Sigmoid colon (tissue), 4 donors: ENCODE data around the gene MFAP1.

ENCODE experiments used
- EP300 ChIP-seq, 4 donors: sonication (generic); formaldehyde crosslinking; IDR thresholded peaks; one replicate each; pipeline ENCODE4 v1.6.1; 2017; ENCODE audit warnings: antibody characterized with exemption in 4 of 4
- POLR2A ChIP-seq, 2 donors: fragments of 450-650 bp; IDR thresholded peaks; one replicate each; pipeline ENCODE4 v1.6.1; 2016; ENCODE audit warnings: antibody characterized with exemption in 2 of 2, mild to moderate bottlenecking in 2 of 2, moderate library complexity in 2 of 2
- POLR2AphosphoS5 ChIP-seq, 4 donors: sonication (generic); formaldehyde crosslinking; IDR thresholded peaks; one replicate each; pipeline ENCODE4 v1.6.1; 2017; ENCODE audit warnings: antibody characterized with exemption in 4 of 4
- TF ChIP-seq, protein P1 (sequence below), 4 experiments: fragments of 450-650 bp in 3 of 4; fragments of 200-600 bp in 1 of 4; IDR thresholded peaks; one replicate each; pipeline ENCODE4 v1.5.1; 2016 to 2019; ENCODE audit warnings: antibody characterized with exemption in 4 of 4, mild to moderate bottlenecking in 3 of 4, moderate library complexity in 2 of 4

DNA sequence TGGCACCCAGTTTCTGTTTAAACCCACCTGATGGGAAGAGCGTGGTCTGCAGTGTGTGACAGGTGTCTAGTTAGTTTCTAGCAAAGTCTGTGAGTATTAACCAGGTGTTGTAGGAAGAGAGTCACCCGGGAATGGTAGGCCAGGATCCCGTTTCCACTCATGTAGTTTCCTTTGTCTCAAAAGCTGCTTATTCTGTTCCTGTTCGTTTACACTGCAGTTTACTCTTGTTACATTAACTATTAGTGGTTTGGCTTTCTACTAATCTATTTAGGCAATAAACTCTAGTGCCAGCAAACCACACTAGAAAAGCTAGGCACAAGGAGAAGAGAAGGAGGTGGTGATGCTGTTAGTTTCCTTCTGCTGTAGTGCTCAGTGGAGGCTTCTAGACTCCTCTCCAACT, 35.1 kb upstream of the MFAP1 start:
- TF ChIP-seq, protein P1, sequence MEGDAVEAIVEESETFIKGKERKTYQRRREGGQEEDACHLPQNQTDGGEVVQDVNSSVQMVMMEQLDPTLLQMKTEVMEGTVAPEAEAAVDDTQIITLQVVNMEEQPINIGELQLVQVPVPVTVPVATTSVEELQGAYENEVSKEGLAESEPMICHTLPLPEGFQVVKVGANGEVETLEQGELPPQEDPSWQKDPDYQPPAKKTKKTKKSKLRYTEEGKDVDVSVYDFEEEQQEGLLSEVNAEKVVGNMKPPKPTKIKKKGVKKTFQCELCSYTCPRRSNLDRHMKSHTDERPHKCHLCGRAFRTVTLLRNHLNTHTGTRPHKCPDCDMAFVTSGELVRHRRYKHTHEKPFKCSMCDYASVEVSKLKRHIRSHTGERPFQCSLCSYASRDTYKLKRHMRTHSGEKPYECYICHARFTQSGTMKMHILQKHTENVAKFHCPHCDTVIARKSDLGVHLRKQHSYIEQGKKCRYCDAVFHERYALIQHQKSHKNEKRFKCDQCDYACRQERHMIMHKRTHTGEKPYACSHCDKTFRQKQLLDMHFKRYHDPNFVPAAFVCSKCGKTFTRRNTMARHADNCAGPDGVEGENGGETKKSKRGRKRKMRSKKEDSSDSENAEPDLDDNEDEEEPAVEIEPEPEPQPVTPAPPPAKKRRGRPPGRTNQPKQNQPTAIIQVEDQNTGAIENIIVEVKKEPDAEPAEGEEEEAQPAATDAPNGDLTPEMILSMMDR (IDR thresholded peaks at IDR 0.05): no peak
- no peak for TF ChIP-seq EP300 (IDR thresholded peaks at IDR 0.05)
- no peak for TF ChIP-seq POLR2A (IDR thresholded peaks at IDR 0.05)
- TF ChIP-seq POLR2AphosphoS5 (IDR thresholded peaks at IDR 0.05): no peak
